ENCODE results near the gene EHMT1.

EHMT1 gene

DNA sequence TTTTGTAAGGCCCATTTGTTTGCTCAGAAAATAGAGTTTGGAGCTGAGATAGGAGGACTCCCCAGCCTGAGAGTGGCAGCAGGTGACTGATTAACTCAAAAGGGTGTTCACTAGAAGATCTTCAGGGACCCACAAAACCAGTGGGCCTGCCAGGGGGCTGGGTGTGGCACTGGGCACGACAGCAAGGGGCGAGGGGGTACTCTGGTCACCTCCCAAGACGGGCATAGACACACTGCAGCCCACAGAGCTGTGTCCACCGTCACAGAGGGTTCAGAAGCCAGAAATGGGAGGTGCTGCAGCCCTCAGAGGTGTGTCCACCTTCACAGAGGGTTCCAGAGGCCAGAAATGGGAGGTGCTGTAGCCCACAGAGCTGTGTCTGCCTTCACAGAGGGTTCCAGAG lies 183.2 kb downstream of the EHMT1 start:
- H3K27ac ChIP-seq (replicated peaks) = no peak overlapping the region
- TF ChIP-seq POLR2AphosphoS5 (IDR thresholded peaks at IDR 0.05; ENCODE audit: low read depth) (no peak), GABPA (IDR thresholded peaks at IDR 0.05; ENCODE audit: low read depth) (no peak), SPI1 (IDR thresholded peaks at IDR 0.05; ENCODE audit: borderline replicate concordance, low read depth) (no peak)
- TF ChIP-seq, protein P1, sequence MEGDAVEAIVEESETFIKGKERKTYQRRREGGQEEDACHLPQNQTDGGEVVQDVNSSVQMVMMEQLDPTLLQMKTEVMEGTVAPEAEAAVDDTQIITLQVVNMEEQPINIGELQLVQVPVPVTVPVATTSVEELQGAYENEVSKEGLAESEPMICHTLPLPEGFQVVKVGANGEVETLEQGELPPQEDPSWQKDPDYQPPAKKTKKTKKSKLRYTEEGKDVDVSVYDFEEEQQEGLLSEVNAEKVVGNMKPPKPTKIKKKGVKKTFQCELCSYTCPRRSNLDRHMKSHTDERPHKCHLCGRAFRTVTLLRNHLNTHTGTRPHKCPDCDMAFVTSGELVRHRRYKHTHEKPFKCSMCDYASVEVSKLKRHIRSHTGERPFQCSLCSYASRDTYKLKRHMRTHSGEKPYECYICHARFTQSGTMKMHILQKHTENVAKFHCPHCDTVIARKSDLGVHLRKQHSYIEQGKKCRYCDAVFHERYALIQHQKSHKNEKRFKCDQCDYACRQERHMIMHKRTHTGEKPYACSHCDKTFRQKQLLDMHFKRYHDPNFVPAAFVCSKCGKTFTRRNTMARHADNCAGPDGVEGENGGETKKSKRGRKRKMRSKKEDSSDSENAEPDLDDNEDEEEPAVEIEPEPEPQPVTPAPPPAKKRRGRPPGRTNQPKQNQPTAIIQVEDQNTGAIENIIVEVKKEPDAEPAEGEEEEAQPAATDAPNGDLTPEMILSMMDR (IDR thresholded peaks at IDR 0.05; ENCODE audit: insufficient read depth, low read length) = no peak
- TF ChIP-seq, protein P2, sequence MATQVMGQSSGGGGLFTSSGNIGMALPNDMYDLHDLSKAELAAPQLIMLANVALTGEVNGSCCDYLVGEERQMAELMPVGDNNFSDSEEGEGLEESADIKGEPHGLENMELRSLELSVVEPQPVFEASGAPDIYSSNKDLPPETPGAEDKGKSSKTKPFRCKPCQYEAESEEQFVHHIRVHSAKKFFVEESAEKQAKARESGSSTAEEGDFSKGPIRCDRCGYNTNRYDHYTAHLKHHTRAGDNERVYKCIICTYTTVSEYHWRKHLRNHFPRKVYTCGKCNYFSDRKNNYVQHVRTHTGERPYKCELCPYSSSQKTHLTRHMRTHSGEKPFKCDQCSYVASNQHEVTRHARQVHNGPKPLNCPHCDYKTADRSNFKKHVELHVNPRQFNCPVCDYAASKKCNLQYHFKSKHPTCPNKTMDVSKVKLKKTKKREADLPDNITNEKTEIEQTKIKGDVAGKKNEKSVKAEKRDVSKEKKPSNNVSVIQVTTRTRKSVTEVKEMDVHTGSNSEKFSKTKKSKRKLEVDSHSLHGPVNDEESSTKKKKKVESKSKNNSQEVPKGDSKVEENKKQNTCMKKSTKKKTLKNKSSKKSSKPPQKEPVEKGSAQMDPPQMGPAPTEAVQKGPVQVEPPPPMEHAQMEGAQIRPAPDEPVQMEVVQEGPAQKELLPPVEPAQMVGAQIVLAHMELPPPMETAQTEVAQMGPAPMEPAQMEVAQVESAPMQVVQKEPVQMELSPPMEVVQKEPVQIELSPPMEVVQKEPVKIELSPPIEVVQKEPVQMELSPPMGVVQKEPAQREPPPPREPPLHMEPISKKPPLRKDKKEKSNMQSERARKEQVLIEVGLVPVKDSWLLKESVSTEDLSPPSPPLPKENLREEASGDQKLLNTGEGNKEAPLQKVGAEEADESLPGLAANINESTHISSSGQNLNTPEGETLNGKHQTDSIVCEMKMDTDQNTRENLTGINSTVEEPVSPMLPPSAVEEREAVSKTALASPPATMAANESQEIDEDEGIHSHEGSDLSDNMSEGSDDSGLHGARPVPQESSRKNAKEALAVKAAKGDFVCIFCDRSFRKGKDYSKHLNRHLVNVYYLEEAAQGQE (IDR thresholded peaks at IDR 0.05; ENCODE audit: insufficient replicate concordance, low read depth) = no peak
- no peak overlapping the region for H3K4me3 ChIP-seq (replicated peaks; ENCODE audit: insufficient read depth, low read length)
- H3K27me3 ChIP-seq (ENCODE audit: insufficient read depth, poor library complexity, severe bottlenecking) = no peaks in the 10 kb centered on the region
- no peak for DNase-seq (ENCODE audit: low read depth in 1 of 2, low spot score in 1 of 2)

DNA sequence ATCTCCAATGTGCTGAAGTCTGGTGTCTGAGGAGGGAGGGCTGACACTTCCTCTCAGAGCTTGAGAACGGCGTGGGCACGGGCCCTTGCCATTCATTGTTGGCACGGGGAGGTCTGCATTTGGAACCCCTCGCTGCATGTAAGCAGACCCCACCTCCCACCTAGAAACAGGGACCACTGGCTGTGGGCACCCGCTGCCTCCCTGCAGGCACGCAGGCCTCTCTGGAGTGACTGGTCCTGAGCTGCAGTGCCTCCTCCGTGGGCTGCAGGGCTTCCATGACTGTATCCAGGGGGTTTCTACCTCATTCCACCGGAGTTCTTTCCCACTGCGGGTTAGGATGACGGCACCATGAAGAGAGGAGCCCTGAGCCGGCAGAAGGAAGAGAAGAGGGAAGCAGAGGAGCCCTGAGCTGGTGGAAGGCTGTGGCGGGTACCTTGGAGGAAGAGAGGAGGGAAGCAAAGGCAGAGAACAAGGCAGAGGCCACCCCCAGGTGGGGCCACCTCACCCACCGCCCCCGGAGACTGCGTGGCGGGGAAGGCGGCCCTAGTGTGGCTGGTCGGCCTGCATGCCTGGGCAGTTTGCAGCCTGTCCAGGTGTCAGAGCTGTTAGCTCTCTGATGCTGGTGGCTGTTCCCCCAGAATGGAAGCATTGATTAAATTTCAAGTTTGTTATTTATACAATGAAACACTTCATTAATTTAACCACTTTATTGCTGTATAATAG lies 183.9 kb downstream of the EHMT1 start:
- TF ChIP-seq, protein P2 (IDR thresholded peaks at IDR 0.05; ENCODE audit: insufficient replicate concordance, low read depth) = no peak
- TF ChIP-seq, protein P1 (IDR thresholded peaks at IDR 0.05; ENCODE audit: insufficient read depth, low read length) = no peak
- no peak for TF ChIP-seq GABPA (IDR thresholded peaks at IDR 0.05; ENCODE audit: low read depth)
- TF ChIP-seq POLR2AphosphoS5 (IDR thresholded peaks at IDR 0.05; ENCODE audit: low read depth) = no peak
- TF ChIP-seq SPI1 (IDR thresholded peaks at IDR 0.05; ENCODE audit: borderline replicate concordance, low read depth) = no peak
- DNase-seq (ENCODE audit: low read depth in 1 of 2, low spot score in 1 of 2) = no peak

GRCh38 chr9:137804908-137805630 lies 186.3 kb downstream of the EHMT1 start:
- no peak overlapping the region for H3K27ac ChIP-seq (replicated peaks)
- H3K4me3 ChIP-seq (replicated peaks; ENCODE audit: insufficient read depth, low read length) = no peak overlapping the region
- TF ChIP-seq, protein P2 (IDR thresholded peaks at IDR 0.05; ENCODE audit: insufficient replicate concordance, low read depth) = no peak
- TF ChIP-seq POLR2AphosphoS5 (IDR thresholded peaks at IDR 0.05; ENCODE audit: low read depth) (no peak), SPI1 (IDR thresholded peaks at IDR 0.05; ENCODE audit: borderline replicate concordance, low read depth) (no peak), GABPA (IDR thresholded peaks at IDR 0.05; ENCODE audit: low read depth) (no peak)
- TF ChIP-seq, protein P1 (IDR thresholded peaks at IDR 0.05; ENCODE audit: insufficient read depth, low read length) = no peak
- no peaks in the 10 kb centered on the region for H3K27me3 ChIP-seq (ENCODE audit: insufficient read depth, poor library complexity, severe bottlenecking)
- no peak for DNase-seq (ENCODE audit: low read depth in 1 of 2, low spot score in 1 of 2)

More for the DNA sequence above, 183.9 kb downstream of the EHMT1 start:
- Histone ChIP-seq H3K27ac (replicated peaks) (no peak overlapping the region), H3K4me3 (replicated peaks; ENCODE audit: insufficient read depth, low read length) (no peak overlapping the region), H3K27me3 (ENCODE audit: insufficient read depth, poor library complexity, severe bottlenecking) (no peaks in the 10 kb centered on the region)
